ENCODE measurements around the gene USP40. TPM values are rescaled to one million over a fixed set of nuclear protein-coding genes. Genes with fewer than 3 reads are reported as not detected.

USP40 gene
- polyA plus RNA-seq, 3 donors, result 4.0 to 13.5 (median 5.1) TPM

DNA sequence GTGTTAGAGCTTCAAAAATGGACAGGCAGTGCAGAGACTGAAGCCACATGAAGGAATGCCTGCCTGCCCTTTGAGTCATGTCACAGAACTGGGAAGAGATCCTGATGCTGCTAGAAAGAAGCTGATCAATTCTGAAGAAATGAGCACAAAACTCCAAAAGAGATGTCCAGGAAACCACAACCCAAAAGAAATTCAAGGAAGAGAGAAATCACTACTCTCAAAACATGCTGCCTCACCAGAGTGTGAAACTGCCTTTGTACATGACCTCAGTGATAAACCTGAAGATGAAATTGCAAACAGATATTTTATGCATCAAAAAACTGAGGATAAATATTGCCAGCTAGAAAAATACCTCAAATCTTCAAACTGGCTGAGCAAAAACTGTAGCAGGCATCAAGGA lies 20.5 kb downstream of the USP40 start:
- peaks cover 0 to 3% (median 0%) of the 10 kb centered on the region in 7 donors for H3K9me3 Mint-ChIP-seq
- TF ChIP-seq, protein P1, sequence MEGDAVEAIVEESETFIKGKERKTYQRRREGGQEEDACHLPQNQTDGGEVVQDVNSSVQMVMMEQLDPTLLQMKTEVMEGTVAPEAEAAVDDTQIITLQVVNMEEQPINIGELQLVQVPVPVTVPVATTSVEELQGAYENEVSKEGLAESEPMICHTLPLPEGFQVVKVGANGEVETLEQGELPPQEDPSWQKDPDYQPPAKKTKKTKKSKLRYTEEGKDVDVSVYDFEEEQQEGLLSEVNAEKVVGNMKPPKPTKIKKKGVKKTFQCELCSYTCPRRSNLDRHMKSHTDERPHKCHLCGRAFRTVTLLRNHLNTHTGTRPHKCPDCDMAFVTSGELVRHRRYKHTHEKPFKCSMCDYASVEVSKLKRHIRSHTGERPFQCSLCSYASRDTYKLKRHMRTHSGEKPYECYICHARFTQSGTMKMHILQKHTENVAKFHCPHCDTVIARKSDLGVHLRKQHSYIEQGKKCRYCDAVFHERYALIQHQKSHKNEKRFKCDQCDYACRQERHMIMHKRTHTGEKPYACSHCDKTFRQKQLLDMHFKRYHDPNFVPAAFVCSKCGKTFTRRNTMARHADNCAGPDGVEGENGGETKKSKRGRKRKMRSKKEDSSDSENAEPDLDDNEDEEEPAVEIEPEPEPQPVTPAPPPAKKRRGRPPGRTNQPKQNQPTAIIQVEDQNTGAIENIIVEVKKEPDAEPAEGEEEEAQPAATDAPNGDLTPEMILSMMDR (IDR thresholded peaks at IDR 0.05), result no peak
- no peak overlapping the region for H3K4me3 ChIP-seq (replicated peaks in 1 of 3; ENCODE audit: low read depth in 2 of 3, low read length in 3 of 3)
- no peak overlapping the region for H3K4me3 Mint-ChIP-seq
- no peaks in the 10 kb centered on the region for H4K20me1 ChIP-seq (ENCODE audit: insufficient read depth, low read length)
- H2AFZ ChIP-seq (ENCODE audit: insufficient read depth, low read depth, low read length, poor library complexity, severe bottlenecking), result no peak overlapping the region
- peaks cover 53 to 60% of the 10 kb centered on the region in 2 donors for H3K36me3 Mint-ChIP-seq
- intact Hi-C loops (cut with micrococcal nuclease), result no loop called here
- peaks cover 14 to 67% of the 10 kb centered on the region in 2 donors for H3K36me3 ChIP-seq (replicated peaks in 1 of 2; ENCODE audit: control insufficient read depth in 1 of 2, insufficient read depth in 2 of 2, low read length in 2 of 2)
- no peak overlapping the region for H3K27ac ChIP-seq (ENCODE audit: low read depth in 1 of 2, low read length in 2 of 2)
- no peak overlapping the region for H3K9ac ChIP-seq (ENCODE audit: insufficient read depth, low read length, poor library complexity, severe bottlenecking)
- H3K27me3 ChIP-seq (ENCODE audit: control insufficient read depth in 2 of 2, insufficient read depth in 2 of 2, low read length in 2 of 2), result no peaks in the 10 kb centered on the region
- no peaks in the 10 kb centered on the region for H3K79me2 ChIP-seq (ENCODE audit: insufficient read depth, low read length)
- peaks cover 0 to 1% (median 0%) of the 10 kb centered on the region in 3 donors for H3K27me3 Mint-ChIP-seq (ENCODE audit: low read depth in 3 of 3)
- H3K9me3 ChIP-seq (replicated peaks in 1 of 2; ENCODE audit: control insufficient read depth in 1 of 2, insufficient read depth in 1 of 2, low read length in 2 of 2), result no peaks in the 10 kb centered on the region
- H3K4me1 ChIP-seq (ENCODE audit: control insufficient read depth in 1 of 2, insufficient read depth in 2 of 2, low read length in 2 of 2), result no peaks in the 10 kb centered on the region
- H3K4me2 ChIP-seq (replicated peaks; ENCODE audit: extremely low read depth, low read length, poor library complexity, severe bottlenecking), result no peak overlapping the region
- no peaks in the 10 kb centered on the region for H3K4me1 Mint-ChIP-seq
- DNase-seq, result no peak
- H3K27ac Mint-ChIP-seq, result no peak overlapping the region

DNA sequence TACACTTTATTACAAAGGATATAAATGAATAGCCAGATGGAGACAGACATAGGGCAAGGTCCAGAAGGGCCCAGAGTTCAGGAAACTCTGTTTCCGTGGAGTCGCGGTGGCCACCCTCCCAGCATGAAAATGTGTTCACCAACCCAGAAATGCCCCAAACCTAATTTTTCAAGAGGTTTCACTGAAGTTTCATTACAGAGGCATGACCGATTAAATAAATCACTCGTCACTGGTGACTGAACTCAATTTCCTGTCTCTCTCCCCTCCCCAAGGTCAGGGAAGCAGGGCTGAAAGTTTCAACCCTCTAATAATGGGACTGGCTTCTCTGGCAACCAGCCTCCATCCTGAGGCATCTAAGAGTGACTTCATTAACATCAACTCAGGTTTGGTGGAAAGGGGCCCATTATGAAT lies 22.4 kb downstream of the USP40 start:
- H3K4me1 Mint-ChIP-seq, result no peaks in the 10 kb centered on the region
- H3K9me3 Mint-ChIP-seq, result peaks cover 0 to 3% (median 0%) of the 10 kb centered on the region in 7 donors
- no peak overlapping the region for H3K4me2 ChIP-seq (replicated peaks; ENCODE audit: extremely low read depth, low read length, poor library complexity, severe bottlenecking)
- no peaks in the 10 kb centered on the region for H3K4me1 ChIP-seq (ENCODE audit: control insufficient read depth in 1 of 2, insufficient read depth in 2 of 2, low read length in 2 of 2)
- 87% methylated on average over 5 of the region's 5 CpGs for WGBS (ENCODE audit: insufficient coverage)
- no peak overlapping the region for H3K27ac Mint-ChIP-seq
- no peak overlapping the region for H3K9ac ChIP-seq (ENCODE audit: insufficient read depth, low read length, poor library complexity, severe bottlenecking)
- no peak overlapping the region for H3K4me3 ChIP-seq (replicated peaks in 1 of 3; ENCODE audit: low read depth in 2 of 3, low read length in 3 of 3)
- no peak for DNase-seq
- no peaks in the 10 kb centered on the region for H3K27me3 Mint-ChIP-seq (ENCODE audit: low read depth in 3 of 3)
- H3K36me3 ChIP-seq (replicated peaks in 1 of 2; ENCODE audit: control insufficient read depth in 1 of 2, insufficient read depth in 2 of 2, low read length in 2 of 2), result peaks cover 12 to 70% of the 10 kb centered on the region in 2 donors
- H3K9me3 ChIP-seq (replicated peaks in 1 of 2; ENCODE audit: control insufficient read depth in 1 of 2, insufficient read depth in 1 of 2, low read length in 2 of 2), result no peaks in the 10 kb centered on the region
- H3K36me3 Mint-ChIP-seq, result peaks cover 55 to 56% of the 10 kb centered on the region in 2 donors
- H3K27me3 ChIP-seq (ENCODE audit: control insufficient read depth in 2 of 2, insufficient read depth in 2 of 2, low read length in 2 of 2), result no peaks in the 10 kb centered on the region
- no peaks in the 10 kb centered on the region for H4K20me1 ChIP-seq (ENCODE audit: insufficient read depth, low read length)
- H2AFZ ChIP-seq (ENCODE audit: insufficient read depth, low read depth, low read length, poor library complexity, severe bottlenecking), result no peak overlapping the region
- no peak overlapping the region for H3K27ac ChIP-seq (ENCODE audit: low read depth in 1 of 2, low read length in 2 of 2)
- TF ChIP-seq, protein P1 (IDR thresholded peaks at IDR 0.05), result no peak
- intact Hi-C loops (cut with micrococcal nuclease), result no loop called here
- H3K4me3 Mint-ChIP-seq, result no peak overlapping the region
- H3K79me2 ChIP-seq (ENCODE audit: insufficient read depth, low read length), result no peaks in the 10 kb centered on the region
